B cell (primary cell): ENCODE measurements around the gene CCDC97. TPM values are rescaled to one million over a fixed set of nuclear protein-coding genes. Genes with fewer than 3 reads are reported as not detected.

ENCODE experiments used
- ATAC-seq: fragments of 200-7000 bp; cut with Tn5 transposase; one replicate; pipeline ENCODE4 v1.10.0; 2021; ENCODE audit warnings: low read depth, mild to moderate bottlenecking, moderate number of reproducible peaks, moderate library complexity
- CTCF ChIA-PET: fragments of 350-600 bp; sonication (Branson Sonifier 250); formaldehyde crosslinking; loops from one replicate; lab custom pipeline; 2021; ENCODE audit warnings: antibody characterized with exemption, inconsistent platforms; lab: Charles Lee
- POLR2A ChIA-PET: fragments of 350-600 bp; sonication (Branson Sonifier 250); formaldehyde crosslinking; loops from one replicate; lab custom pipeline; 2021; ENCODE audit warnings: antibody characterized with exemption; lab: Charles Lee
- DNase-seq: peaks from one replicate; pipeline ENCODE4 v3.0.0; 2013
- H2AFZ ChIP-seq: 2 replicates; pipeline ENCODE4 v1.6.1; 2012; ENCODE audit warnings: mild to moderate bottlenecking, low read depth, low read length; ENCODE audit not compliant: insufficient read depth, poor library complexity, severe bottlenecking
- H3K27ac ChIP-seq, 2 donors: 1 replicate in 1 of 2; 2 replicates in 1 of 2; pipeline ENCODE4 v1.5.1; 2012 to 2013; ENCODE audit warnings: low read length in 2 of 2, mild to moderate bottlenecking in 2 of 2, moderate library complexity in 1 of 2
- H3K27me3 ChIP-seq, 4 experiments: fragments of 200-600 bp in 1 of 4; sonication (generic) in 1 of 4; replicated peaks in 1 of 4; 1 replicate in 2 of 4; 2 replicates in 2 of 4; pipeline versions ENCODE4 v1.6.1 to v1.7.0; 2013 to 2016; ENCODE audit warnings: low read length in 3 of 4, mild to moderate bottlenecking in 2 of 4, mixed read lengths in 1 of 4, moderate library complexity in 1 of 4; ENCODE audit not compliant: insufficient read depth in 4 of 4, control insufficient read depth in 3 of 4; ENCODE audit errors: control extremely low read depth in 1 of 4
- H3K36me3 ChIP-seq, 2 experiments: replicated peaks in 1 of 2; 1 replicate in 1 of 2; 2 replicates in 1 of 2; pipeline versions ENCODE4 v1.6.1 to v1.7.1; 2013; ENCODE audit warnings: low read length in 1 of 2; ENCODE audit not compliant: insufficient read depth in 2 of 2, control insufficient read depth in 1 of 2; ENCODE audit errors: control extremely low read depth in 1 of 2, extremely low read depth in 1 of 2
- H3K4me1 ChIP-seq, 2 donors: fragments of 200-600 bp in 1 of 2; sonication (generic) in 1 of 2; 1 replicate in 1 of 2; 2 replicates in 1 of 2; pipeline versions ENCODE4 v1.5.1 to v1.6.1; 2013 to 2017; ENCODE audit warnings: low read length in 2 of 2; ENCODE audit not compliant: control insufficient read depth in 2 of 2, insufficient read depth in 2 of 2
- H3K4me2 ChIP-seq: replicated peaks from 2 replicates; pipeline ENCODE3; 2012; ENCODE audit warnings: mild to moderate bottlenecking, low read depth, low read length; ENCODE audit not compliant: poor library complexity, severe bottlenecking
- H3K4me3 ChIP-seq, 5 experiments: fragments of 200-600 bp in 1 of 5; sonication (generic) in 1 of 5; 1 replicate in 3 of 5; 2 replicates in 2 of 5; pipeline versions ENCODE4 v1.5.1 to v1.7.0; 2011 to 2016; ENCODE audit warnings: low read length in 4 of 5, mild to moderate bottlenecking in 4 of 5, low read depth in 2 of 5, control low read depth in 1 of 5, moderate library complexity in 1 of 5; ENCODE audit not compliant: insufficient read depth in 1 of 5; ENCODE audit errors: control extremely low read depth in 1 of 5, extremely low read depth in 1 of 5
- H3K79me2 ChIP-seq: fragments of 200-600 bp; sonication (generic); one replicate; pipeline ENCODE4 v1.6.0; 2016; ENCODE audit warnings: low read length; ENCODE audit not compliant: control insufficient read depth, insufficient read depth
- H3K9ac ChIP-seq: fragments of 200-600 bp; sonication (generic); 2 replicates; pipeline ENCODE4 v1.6.1; 2017; ENCODE audit warnings: mild to moderate bottlenecking, low read length, moderate library complexity
- H3K9me3 ChIP-seq, 3 donors: one replicate each; pipeline versions ENCODE4 v1.6.1 to v1.7.1; 2013; ENCODE audit warnings: low read length in 2 of 3; ENCODE audit not compliant: control insufficient read depth in 2 of 3, insufficient read depth in 1 of 3; ENCODE audit errors: control extremely low read depth in 1 of 3
- H4K20me1 ChIP-seq: 2 replicates; pipeline ENCODE4 v1.6.0; 2012; ENCODE audit warnings: mild to moderate bottlenecking, low read length; ENCODE audit not compliant: insufficient read depth, control insufficient read depth, poor library complexity, severe bottlenecking
- H3K27ac Mint-ChIP-seq: one replicate; pipeline ENCODE4 v1.8.0; 2021; ENCODE audit warnings: mixed read lengths
- H3K27me3 Mint-ChIP-seq: one replicate; pipeline ENCODE4 v1.8.0; 2021; ENCODE audit warnings: mixed read lengths
- H3K4me1 Mint-ChIP-seq: one replicate; pipeline ENCODE4 v1.8.0; 2021; ENCODE audit warnings: mixed read lengths
- H3K4me3 Mint-ChIP-seq: one replicate; pipeline ENCODE4 v1.8.0; 2021; ENCODE audit warnings: mixed read lengths
- H3K9me3 Mint-ChIP-seq: one replicate; pipeline ENCODE4 v1.8.0; 2022; ENCODE audit warnings: mixed read lengths; ENCODE audit not compliant: insufficient read depth
- EZH2 ChIP-seq: IDR thresholded peaks from 2 replicates; pipeline ENCODE4 v1.6.1; 2012; ENCODE audit warnings: borderline replicate concordance, low read depth, mild to moderate bottlenecking, moderate library complexity, low read length; ENCODE audit not compliant: insufficient read depth, poor library complexity, severe bottlenecking
- WGBS: methylation state at CpG from one replicate; pipeline ENCODE4 v1.1.5; 2013; ENCODE audit warnings: missing lambda C conversion rate; ENCODE audit not compliant: insufficient coverage; 5-methylcytosine and 5-hydroxymethylcytosine counted together
- intact Hi-C: fragments of 100-400 bp; cut with micrococcal nuclease; formaldehyde crosslinking; loops from one replicate; pipeline ENCODE4 v1.10.0; 2022
- polyA plus RNA-seq: library from polyadenylated mRNA; depleted of rRNA; stranded (reverse); fragments of >200 nt; gene quantifications from 2 replicates; pipeline ENCODE4 v1.2.3, GENCODE V29; 2012
- total RNA-seq, 2 donors: library from RNA; stranded (reverse); fragments of 120-200 nt in 1 of 2; gene quantifications; 1 replicate in 1 of 2; 2 replicates in 1 of 2; pipeline versions ENCODE4 v1.2.3 to v1.2.4, GENCODE V29; 2013 to 2022
- TF ChIP-seq, protein P1 (sequence below): fragments of 200-600 bp; IDR thresholded peaks from one replicate; pipeline ENCODE4 v1.8.0; 2022; ENCODE audit warnings: antibody characterized with exemption, mild to moderate bottlenecking

CCDC97 gene
- total and polyA plus RNA-seq, 2 donors (not counting 1 experiment from before 2014, with no cell fraction given) = 16.3 to 68.3 TPM

DNA sequence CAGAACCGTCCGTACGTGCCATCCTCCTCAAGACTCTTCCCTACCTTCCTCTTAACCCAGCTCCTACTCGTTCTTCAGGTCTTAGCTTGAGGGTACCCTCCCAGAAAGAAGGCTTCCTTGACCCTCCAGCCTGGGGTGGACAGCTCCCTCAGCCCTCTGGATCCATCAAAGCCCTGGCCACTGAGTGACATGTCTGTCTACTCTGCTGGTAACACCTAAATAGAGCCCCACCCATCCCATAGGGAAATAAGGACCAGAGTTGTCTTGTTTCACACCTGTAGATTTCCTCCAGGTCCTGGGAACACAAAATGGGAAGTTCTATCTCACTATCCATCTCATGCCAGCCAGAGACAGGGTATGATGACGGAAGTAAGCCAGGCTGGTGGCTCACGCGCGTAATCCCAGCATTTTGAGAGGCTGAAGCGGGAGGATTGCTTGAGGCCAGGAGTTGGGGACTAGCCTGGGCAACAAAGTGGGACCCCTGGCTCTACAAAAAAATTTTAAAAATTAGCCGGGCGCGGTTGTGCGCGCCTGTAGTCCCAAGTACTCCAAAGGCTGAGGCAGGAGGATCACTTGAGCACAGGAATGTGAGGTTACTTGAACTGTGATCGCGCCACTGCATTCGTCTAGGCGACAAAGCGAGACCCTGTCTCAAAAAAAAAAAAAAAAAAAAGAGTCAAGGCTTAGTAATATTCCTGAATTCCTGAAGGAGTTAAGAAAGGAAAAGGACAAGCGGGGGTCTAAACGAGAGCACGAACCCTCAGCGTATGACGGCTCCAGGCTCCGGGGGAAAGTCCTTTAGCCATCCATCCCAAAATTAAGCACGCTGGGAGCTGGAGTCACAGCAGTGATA, 566 bp upstream of the CCDC97 start:
- Histone ChIP-seq H3K9ac (peak overlapping the region; percentile 96), H3K9me3 (no peaks in the 10 kb centered on the region), H3K27ac (peak overlapping the region; percentile 89 to 100), H3K4me1 (peaks cover 50 to 69% of the 10 kb centered on the region in 2 donors), H3K27me3 (no peaks in the 10 kb centered on the region), H3K36me3 (peaks cover 8 to 47% of the 10 kb centered on the region in 2 experiments), H3K4me3 (peak overlapping the region; percentile 59 to 100 (median 68)), H3K4me2 (peak overlapping the region; percentile 98), H4K20me1 (peaks cover 37% of the 10 kb centered on the region), H2AFZ (peak overlapping the region; percentile 90), H3K79me2 (peaks cover 73% of the 10 kb centered on the region)
- ATAC-seq (no peak), DNase-seq (peak; percentile 71)
- Mint-ChIP-seq H3K4me3 (peak overlapping the region; percentile 98), H3K27ac (peak overlapping the region; percentile 100), H3K9me3 (no peaks in the 10 kb centered on the region), H3K27me3 (no peaks in the 10 kb centered on the region), H3K4me1 (peaks cover 67% of the 10 kb centered on the region)
- TF ChIP-seq, protein P1, sequence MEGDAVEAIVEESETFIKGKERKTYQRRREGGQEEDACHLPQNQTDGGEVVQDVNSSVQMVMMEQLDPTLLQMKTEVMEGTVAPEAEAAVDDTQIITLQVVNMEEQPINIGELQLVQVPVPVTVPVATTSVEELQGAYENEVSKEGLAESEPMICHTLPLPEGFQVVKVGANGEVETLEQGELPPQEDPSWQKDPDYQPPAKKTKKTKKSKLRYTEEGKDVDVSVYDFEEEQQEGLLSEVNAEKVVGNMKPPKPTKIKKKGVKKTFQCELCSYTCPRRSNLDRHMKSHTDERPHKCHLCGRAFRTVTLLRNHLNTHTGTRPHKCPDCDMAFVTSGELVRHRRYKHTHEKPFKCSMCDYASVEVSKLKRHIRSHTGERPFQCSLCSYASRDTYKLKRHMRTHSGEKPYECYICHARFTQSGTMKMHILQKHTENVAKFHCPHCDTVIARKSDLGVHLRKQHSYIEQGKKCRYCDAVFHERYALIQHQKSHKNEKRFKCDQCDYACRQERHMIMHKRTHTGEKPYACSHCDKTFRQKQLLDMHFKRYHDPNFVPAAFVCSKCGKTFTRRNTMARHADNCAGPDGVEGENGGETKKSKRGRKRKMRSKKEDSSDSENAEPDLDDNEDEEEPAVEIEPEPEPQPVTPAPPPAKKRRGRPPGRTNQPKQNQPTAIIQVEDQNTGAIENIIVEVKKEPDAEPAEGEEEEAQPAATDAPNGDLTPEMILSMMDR = no peak
- no peak for TF ChIP-seq EZH2
- POLR2A ChIA-PET = interaction anchor here (0.5 to 1.8 kb wide), 11 partner anchors 11 to 872 kb away, joined by 3 to 12 read pairs (median 6); partner anchors contain the start of genes B9D2, HNRNPUL1 and TGFB1
- 17% methylated on average over 14 of the region's 26 CpGs for WGBS
- intact Hi-C loops = loop anchor here (1.0 kb wide), 3 partner anchors 17 to 88 kb away; partner anchors contain the start of genes BCKDHA and EXOSC5
- CTCF ChIA-PET = interaction anchor here (0.7 to 8.3 kb wide), 25 partner anchors 8 to 371 kb away, joined by 3 to 89 read pairs (median 6); partner anchors contain the start of genes B9D2, HNRNPUL1 and TGFB1
